GM21717 (cell line): Measurements from ENCODE around the gene ZNF442.
"Not testable (repeated sequence)": the region's sequence is repeated elsewhere in the genome, so short reads cannot be mapped to it uniquely, and the experiment has no call there.

ENCODE experiments used
- ATAC-seq: cut with Tn5 transposase; IDR thresholded peaks from one replicate; pipeline ENCODE4 v1.9.1; 2021; ENCODE audit warnings: mild to moderate bottlenecking, moderate library complexity; ENCODE audit not compliant: unreplicated experiment

Gene ZNF442

DNA sequence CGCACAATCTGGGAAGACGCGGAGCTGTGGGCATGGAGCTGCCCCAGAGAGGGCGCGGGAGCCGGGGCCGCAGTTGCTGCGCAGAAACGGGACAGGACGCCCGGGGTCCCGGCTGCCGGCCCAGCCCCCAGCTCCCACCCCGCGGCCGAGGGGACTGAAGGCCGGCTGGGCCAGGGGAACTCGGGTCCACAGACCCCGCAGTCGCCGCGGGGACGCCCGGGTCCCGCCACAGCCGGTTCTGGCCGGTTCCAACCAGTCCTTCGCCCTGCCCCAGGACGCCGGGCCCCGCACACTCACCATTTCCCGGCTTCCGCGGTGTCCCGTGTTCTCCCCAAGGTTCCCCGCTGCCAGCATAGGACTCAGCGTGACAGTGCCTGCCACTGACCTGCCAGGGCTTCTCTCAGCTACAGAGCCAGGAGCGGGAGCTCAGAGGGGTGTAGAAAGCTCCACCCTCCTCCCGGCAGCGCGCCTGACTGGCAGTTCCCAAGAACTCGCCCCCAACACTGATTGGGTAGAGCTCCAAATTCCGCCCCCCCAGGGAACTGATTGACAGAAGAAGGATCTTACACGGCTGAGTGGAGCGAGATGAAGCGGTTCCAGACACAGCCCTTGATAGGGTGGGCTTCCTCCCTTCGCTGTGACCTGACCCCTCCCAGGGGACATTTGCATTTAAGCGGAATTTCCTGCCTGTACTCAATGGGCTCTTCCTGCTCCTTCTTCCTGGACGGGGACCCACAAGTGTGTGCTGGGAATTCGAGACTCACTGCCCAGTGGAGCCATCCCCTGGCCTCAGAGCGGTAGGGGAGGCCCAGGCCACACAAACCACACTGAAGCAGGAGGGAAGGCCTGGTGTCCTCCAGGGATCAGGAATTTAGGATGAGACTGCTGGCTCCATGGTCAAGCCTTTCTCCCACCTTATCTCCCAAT, at the start of gene ZNF442:
Gene ZNF442, minus strand, starts transcription at position 448 of the 927 bp plus-strand sequence. CDS start 2,052 bp downstream, outside the sequence.
- ATAC-seq, result peak; percentile 89

- no peak for ATAC-seq
Observed at GRCh38 chr19:12411893-12412292, 46.4 kb upstream of the ZNF442 start.

DNA sequence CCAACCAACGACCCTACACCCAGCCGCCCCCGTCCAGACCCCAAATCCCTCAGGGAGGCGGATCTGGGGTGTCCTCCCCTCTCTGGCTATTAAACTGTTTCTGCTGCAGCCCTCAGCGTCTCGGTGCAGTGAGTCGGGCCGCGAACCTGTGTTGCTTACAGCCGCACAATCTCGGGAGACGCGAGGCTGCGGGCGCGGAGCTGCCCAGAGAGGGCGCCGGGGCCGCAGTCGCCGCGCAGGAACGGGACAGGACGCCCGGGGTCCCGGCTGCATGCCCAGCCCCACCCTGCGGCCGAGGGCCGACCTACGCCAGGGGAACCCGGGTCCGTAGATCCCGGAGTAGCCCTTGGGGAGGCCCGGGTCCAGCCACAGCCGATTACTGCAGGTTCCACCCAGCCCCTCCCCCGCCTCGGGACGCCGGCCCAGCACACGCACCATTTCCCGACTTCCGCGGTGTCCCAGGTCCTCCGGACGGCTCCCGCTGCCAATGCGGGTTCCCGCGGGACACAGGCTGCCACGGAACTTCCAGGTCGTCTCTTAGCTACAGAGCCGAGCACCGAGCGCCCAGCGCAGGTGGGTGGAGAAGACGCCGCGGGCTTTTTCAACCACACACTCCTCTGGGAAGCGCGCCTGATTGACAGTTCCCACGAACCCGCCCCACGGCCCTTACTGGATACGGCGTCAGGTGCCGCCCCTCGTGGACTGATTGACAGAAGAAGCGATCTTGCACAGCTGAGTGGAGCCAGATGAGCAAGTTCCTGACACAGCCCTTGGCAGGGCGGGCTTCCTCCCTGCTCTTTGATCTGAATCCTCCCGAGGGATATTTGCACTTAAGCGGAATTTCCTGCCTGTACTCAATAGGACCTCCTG, 35.4 kb upstream of the ZNF442 start, which contains the start of gene ZNF799:
Gene ZNF799, minus strand, starts transcription at position 639 of the 870 bp plus-strand sequence. Its CDS starts 201 bp downstream, at position 438.
- peak; percentile 89 for ATAC-seq

DNA sequence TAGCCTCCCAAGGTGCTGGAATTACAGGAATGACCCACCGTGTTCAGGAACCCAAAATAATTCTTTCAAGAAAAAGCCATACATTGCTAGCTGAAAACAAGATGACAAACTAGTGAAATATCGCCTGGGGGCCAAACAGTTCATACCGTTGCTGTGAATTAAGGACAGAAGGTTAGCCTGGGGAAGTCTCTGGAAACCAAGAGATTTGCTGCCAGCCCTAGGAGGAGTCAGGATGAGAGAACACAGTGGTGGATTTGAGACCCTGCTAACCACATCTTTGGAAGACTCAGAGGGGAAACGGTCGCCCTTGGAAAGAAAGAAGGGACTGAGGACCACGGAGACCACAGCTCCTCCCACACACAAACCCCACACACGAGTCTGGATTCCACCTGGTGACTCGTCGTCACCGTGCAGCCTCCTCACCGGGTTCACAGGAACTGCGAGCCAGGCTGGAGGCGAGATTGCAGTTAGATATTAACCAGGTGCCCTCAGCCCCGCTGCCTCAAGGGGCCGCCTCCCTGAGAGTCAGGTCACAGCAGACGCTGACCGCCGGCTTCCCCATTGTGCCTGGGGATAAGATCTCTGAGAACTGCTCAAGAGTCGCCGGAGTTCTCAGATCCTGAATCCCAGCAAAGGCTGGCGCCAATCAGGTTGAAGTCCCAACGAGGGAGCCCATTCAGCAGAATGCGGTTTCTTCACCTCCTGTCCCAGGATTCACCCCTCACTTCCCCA, 34.6 kb upstream of the ZNF442 start:
- ATAC-seq, result peak; percentile 32

GRCh38 chr19:12391148-12391547, 25.7 kb upstream of the ZNF442 start:
- not testable (repeated sequence) for ATAC-seq

GRCh38 chr19:12386365-12386764, 20.9 kb upstream of the ZNF442 start:
- ATAC-seq, result not testable (repeated sequence)

DNA sequence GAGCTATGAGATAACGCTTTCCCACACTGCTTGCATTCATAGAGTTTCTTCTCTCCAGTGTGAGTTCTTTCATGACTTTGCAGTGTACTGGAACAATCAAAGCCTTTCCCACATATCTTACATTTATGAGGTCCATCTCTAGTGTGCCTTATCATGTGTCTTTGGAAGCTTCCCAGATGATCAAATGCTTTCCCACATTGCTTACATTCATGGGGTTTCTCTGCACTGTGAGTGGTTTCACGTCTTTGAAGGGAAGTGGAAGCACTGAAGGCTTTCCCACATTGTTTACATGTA, 14.9 kb upstream of the ZNF442 start:
- no peak for ATAC-seq

GRCh38 chr19:12379732-12380443, 14.4 kb upstream of the ZNF442 start:
- no peak for ATAC-seq

- ATAC-seq, result no peak
Observed at GRCh38 chr19:12374026-12374425, 8.5 kb upstream of the ZNF442 start.

- ATAC-seq, result peak; percentile 30
Observed at GRCh38 chr19:12364391-12365235, 870 bp downstream of the ZNF442 start.

DNA sequence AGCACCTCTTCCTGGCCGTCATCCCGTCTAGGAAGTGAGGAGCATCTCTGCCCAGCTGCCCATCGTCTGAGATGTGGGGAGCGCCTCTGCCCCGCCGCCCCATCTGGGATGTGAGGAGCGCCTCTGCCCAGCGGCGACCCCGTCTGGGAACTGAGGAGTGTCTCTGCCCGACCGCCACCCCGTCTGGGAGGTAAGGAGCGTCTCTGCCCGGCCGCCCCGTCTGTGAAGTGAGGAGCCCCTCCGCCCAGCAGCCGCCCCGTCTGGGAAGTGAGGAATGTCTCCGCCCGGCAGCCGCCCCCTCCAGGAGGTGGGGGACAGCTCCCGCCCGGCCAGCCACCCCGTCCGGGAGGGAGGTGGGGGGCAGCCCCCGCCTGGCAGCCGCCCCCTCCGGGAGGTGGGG, 3.2 kb downstream of the ZNF442 start:
- ATAC-seq, result not testable (repeated sequence)

- no peak for ATAC-seq
Observed at GRCh38 chr19:12353375-12353774, 12.1 kb downstream of the ZNF442 start.

- ATAC-seq, result no peak
Observed at GRCh38 chr19:12350890-12351197, 14.6 kb downstream of the ZNF442 start.

DNA sequence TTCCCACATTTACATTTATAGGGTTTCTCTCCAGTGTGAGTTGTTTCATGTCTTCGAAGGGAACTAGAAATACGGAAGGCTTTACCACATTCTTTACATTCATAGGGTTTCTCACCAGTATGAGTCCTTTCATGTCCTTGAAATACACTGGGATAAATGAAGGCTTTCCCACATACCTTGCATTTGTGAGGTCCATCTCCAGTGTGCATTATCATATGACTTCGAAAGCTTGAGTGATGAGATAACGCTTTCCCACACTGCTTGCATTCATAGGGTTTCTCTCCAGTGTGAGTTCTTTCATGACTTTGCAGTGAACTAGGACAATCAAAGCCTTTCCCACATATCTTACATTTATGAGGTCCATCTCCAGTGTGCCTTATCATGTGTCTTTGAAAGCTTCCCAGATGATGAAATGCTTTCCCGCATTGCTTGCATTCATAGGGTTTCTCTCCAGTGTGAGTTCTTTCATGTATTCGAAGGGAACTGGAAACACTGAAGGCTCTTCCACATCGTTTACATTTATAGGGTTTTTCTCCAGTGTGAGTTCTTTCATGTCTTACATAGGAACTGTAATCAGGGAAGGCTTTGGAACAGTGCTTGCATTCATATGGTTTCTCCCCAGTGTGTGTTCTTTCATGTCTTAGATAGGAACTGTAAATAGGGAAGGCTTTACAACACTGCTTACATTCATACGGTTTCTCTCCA, 15.1 kb downstream of the ZNF442 start:
- ATAC-seq, result no peak

DNA sequence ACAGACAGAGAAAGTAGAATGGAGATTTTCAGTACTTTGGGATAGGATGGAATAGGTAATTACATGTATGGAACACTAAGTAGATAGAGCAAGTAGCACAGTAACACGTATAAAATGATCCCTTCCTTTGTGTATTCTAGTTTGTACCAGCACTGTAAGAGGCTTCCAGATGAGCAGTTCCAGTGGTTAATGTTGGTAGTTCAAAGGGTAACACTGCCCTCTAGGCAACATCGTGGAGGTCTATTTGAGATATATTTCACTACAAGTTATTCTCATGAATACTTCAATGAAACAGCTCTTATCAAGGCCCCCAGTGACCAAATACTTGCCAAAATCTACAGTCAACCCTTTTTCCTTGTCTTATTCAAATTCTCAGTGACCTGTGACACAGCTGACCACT, 18.6 kb downstream of the ZNF442 start:
- no peak for ATAC-seq

- ATAC-seq, result no peak
Observed at GRCh38 chr19:12345197-12345596, 20.3 kb downstream of the ZNF442 start.

DNA sequence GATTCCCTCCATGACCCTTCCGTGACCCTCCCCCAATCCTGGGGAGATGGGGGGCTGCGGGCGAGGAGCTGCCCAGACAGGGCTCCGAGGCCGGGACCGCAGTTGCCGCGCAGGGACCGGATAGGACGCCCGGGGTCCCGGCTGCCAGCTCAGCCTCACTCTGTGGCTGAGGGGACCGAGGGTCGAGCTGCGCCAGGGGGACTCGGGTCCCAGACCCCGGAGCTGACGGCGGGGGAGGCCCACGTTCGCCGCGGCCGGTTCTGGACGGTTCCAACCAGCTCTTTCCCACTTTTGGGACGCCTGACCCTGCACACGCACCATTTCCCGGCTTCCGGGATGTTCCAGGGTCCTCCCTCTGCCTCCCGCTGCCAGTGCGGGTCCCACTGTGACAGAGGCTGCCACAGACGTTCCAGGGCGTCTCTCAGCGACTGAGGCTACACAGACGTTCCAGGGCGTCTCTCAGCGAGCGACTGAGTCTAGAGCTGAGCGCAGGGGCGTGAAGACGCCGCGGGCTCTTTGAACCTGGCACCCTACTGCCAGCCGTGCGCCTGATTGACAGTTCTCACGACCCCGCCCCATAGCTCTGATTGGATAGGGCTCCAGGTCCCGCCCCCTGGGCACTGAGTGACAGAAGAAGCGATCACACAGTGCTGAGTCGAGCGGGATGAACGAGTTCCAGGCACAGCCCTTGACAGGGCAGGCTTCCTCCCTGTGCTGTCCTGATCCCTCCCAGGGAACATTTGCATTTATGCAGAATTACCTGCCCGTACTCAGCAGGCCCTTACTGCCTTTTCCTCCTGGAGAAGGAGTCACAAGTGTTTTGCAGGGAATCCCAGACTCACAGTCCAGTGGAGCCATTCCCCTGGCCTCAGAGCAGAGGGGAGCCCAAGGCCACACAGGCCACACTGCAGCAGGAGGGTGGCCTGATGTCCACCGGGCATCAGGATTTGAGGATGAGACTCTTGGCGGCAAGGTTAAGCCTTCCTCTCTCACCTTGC, 32.0 kb downstream of the ZNF442 start, which contains the start of gene ZNF563:
Gene ZNF563, minus strand, starts transcription at position 472 of the 998 bp plus-strand sequence. Its CDS starts 151 bp downstream, at position 321.
- peak; percentile 90 for ATAC-seq
